ENCODE measurements around the gene NLRC5. TPM values are rescaled to one million over a fixed set of nuclear protein-coding genes. Genes with fewer than 3 reads are reported as not detected.

The NLRC5 gene
- 63.9 TPM for total RNA-seq
- long read RNA-seq, partial matches to known transcripts, result 17 of 41 reads
- long read RNA-seq, other reads (novel, unspliced or antisense), result 21 of 41 reads

- DNase-seq (ENCODE audit: low spot score), result peak; percentile 96
Measured at GRCh38 chr16:56988948-56989945, at the start of gene NLRC5. Gene NLRC5, plus strand, starts transcription at chr16:56989557. Its CDS starts 31,156 bp downstream, at chr16:57020713.

- no peak for DNase-seq (ENCODE audit: low spot score)
Measured at GRCh38 chr16:56939801-56940200, 49.6 kb upstream of the NLRC5 start.

- DNase-seq (ENCODE audit: low spot score), result no peak
Measured at GRCh38 chr16:56941092-56941491, 48.3 kb upstream of the NLRC5 start.

- no peak for DNase-seq (ENCODE audit: low spot score)
Measured at GRCh38 chr16:56941856-56942331, 47.5 kb upstream of the NLRC5 start.

- no peak for DNase-seq (ENCODE audit: low spot score)
Measured at GRCh38 chr16:56943761-56944375, 45.5 kb upstream of the NLRC5 start.

GRCh38 chr16:56944954-56945839 lies 44.2 kb upstream of the NLRC5 start:
- DNase-seq (ENCODE audit: low spot score), result no peak

- no peak for DNase-seq (ENCODE audit: low spot score)
Measured at GRCh38 chr16:56945847-56946527, 43.4 kb upstream of the NLRC5 start.

GRCh38 chr16:56946767-56947603 lies 42.4 kb upstream of the NLRC5 start:
- DNase-seq (ENCODE audit: low spot score), result no peak

- no peak for DNase-seq (ENCODE audit: low spot score)
Measured at GRCh38 chr16:56947604-56947995, 41.8 kb upstream of the NLRC5 start.

GRCh38 chr16:56948234-56948633 lies 41.1 kb upstream of the NLRC5 start:
- no peak for DNase-seq (ENCODE audit: low spot score)

GRCh38 chr16:56950051-56950450 lies 39.3 kb upstream of the NLRC5 start:
- peak; percentile 77 for DNase-seq (ENCODE audit: low spot score)

- DNase-seq (ENCODE audit: low spot score), result no peak
Measured at GRCh38 chr16:56950455-56950854, 38.9 kb upstream of the NLRC5 start.

GRCh38 chr16:56950881-56951771 lies 38.2 kb upstream of the NLRC5 start:
- DNase-seq (ENCODE audit: low spot score), result peak; percentile 86

GRCh38 chr16:56953006-56953405 lies 36.4 kb upstream of the NLRC5 start:
- DNase-seq (ENCODE audit: low spot score), result peak; percentile 49

GRCh38 chr16:56956076-56956475 lies 33.3 kb upstream of the NLRC5 start:
- peak; percentile 28 for DNase-seq (ENCODE audit: low spot score)

- DNase-seq (ENCODE audit: low spot score), result peak; percentile 22
Measured at GRCh38 chr16:56956756-56957155, 32.6 kb upstream of the NLRC5 start.

GRCh38 chr16:56960681-56961281 lies 28.6 kb upstream of the NLRC5 start:
- DNase-seq (ENCODE audit: low spot score), result no peak

- DNase-seq (ENCODE audit: low spot score), result no peak
Measured at GRCh38 chr16:56961386-56961785, 28.0 kb upstream of the NLRC5 start.
